BJ (cell line): ENCODE results near the gene SHCBP1L. TPM values are rescaled to one million over a fixed set of nuclear protein-coding genes. Genes with fewer than 3 reads are reported as not detected.
"Not testable (repeated sequence)": the region's sequence is repeated elsewhere in the genome, so short reads cannot be mapped to it uniquely, and the experiment has no call there.

Experiments
- CTCF ChIA-PET: fragments of 350-600 bp; formaldehyde crosslinking; extraction: SDS; loops from one replicate; lab custom pipeline; 2021; ENCODE audit warnings: antibody characterized with exemption, inconsistent platforms; lab: Yijun Ruan, JAX
- POLR2A ChIA-PET: fragments of 300-600 bp; sonication (Branson Sonifier 250); formaldehyde crosslinking; extraction: SDS; loops from one replicate; lab custom pipeline; 2021; ENCODE audit warnings: antibody characterized with exemption; lab: Charles Lee
- DNase-seq: peaks from one replicate; pipeline ENCODE4 v3.0.0-alpha.2; 2011; ENCODE audit warnings: low read depth
- H3K27me3 ChIP-seq: 2 replicates; pipeline ENCODE4 v1.6.0; 2011; ENCODE audit warnings: low read length; ENCODE audit not compliant: control insufficient read depth, insufficient read depth
- H3K36me3 ChIP-seq: 2 replicates; pipeline ENCODE4 v1.5.1; 2011; ENCODE audit warnings: low read length; ENCODE audit not compliant: control insufficient read depth, insufficient read depth
- H3K4me3 ChIP-seq: 2 replicates; pipeline ENCODE4 v1.5.1; 2011; ENCODE audit warnings: low read depth, mild to moderate bottlenecking, control low read depth, low read length
- CTCF ChIP-seq: IDR thresholded peaks from 2 replicates; pipeline ENCODE4 v1.5.1; 2011; ENCODE audit warnings: low read depth, mild to moderate bottlenecking, control low read depth, inconsistent platforms, low read length, moderate library complexity; ENCODE audit not compliant: insufficient read depth
- polyA plus RNA-seq: library from polyadenylated mRNA; depleted of rRNA; stranded (reverse); fragments of >200 nt; gene quantifications from 2 replicates; pipeline ENCODE4 v1.2.3, GENCODE V29; 2011

The SHCBP1L gene
- polyA plus RNA-seq, 1 experiment: not detected

GRCh38 chr1:182955596-182956588 lies 2.9 kb upstream of the SHCBP1L start:
- no peak for TF ChIP-seq CTCF
- POLR2A ChIA-PET: interaction anchor here (0.5 kb wide), 1 partner anchor 317 kb away, joined by 3 read pairs; no protein-coding TSS in a partner anchor
- no peaks in the 10 kb centered on the region for H3K36me3 ChIP-seq
- CTCF ChIA-PET: interaction anchor here (0.8 to 2.3 kb wide), 8 partner anchors 10 to 362 kb away, joined by 3 to 8 read pairs (median 3); no protein-coding TSS in a partner anchor
- H3K27me3 ChIP-seq: no peaks in the 10 kb centered on the region
- peak; percentile 84 for DNase-seq
- H3K4me3 ChIP-seq: no peak overlapping the region

- TF ChIP-seq CTCF: no peak
- ChIA-PET CTCF (no interaction called here), POLR2A (no interaction called here)
- no peaks in the 10 kb centered on the region for H3K27me3 ChIP-seq
- H3K4me3 ChIP-seq: no peak overlapping the region
- DNase-seq: no peak
- H3K36me3 ChIP-seq: no peaks in the 10 kb centered on the region
Measured at GRCh38 chr1:182953826-182954225, 860 bp upstream of the SHCBP1L start.

GRCh38 chr1:182943336-182943735 lies 9.6 kb downstream of the SHCBP1L start:
- H3K27me3 ChIP-seq, H3K36me3 ChIP-seq, DNase-seq, CTCF ChIA-PET, H3K4me3 ChIP-seq, POLR2A ChIA-PET: not testable (repeated sequence)

- CTCF ChIA-PET: interaction anchor here (0.9 kb wide), 1 partner anchor 14 kb away, joined by 3 read pairs; no protein-coding TSS in a partner anchor
- H3K27me3 ChIP-seq, H3K36me3 ChIP-seq, DNase-seq, H3K4me3 ChIP-seq, POLR2A ChIA-PET: not testable (repeated sequence)
Measured at GRCh38 chr1:182942145-182942544, 10.8 kb downstream of the SHCBP1L start.

- no peak for TF ChIP-seq CTCF
- no peak for DNase-seq
- Histone ChIP-seq H3K4me3 (no peak overlapping the region), H3K36me3 (no peaks in the 10 kb centered on the region), H3K27me3 (no peaks in the 10 kb centered on the region; the same call in 1 of the 2 replicates)
- ChIA-PET POLR2A (no interaction called here), CTCF (no interaction called here)
Measured at GRCh38 chr1:182939413-182939812, 13.6 kb downstream of the SHCBP1L start.

GRCh38 chr1:182935716-182936115 lies 17.2 kb downstream of the SHCBP1L start:
- CTCF ChIA-PET: no interaction called here
- POLR2A ChIA-PET: no interaction called here
- no peak for DNase-seq
- H3K4me3 ChIP-seq: no peak overlapping the region
- H3K36me3 ChIP-seq: no peaks in the 10 kb centered on the region
- H3K27me3 ChIP-seq: no peaks in the 10 kb centered on the region; the same call in 1 of the 2 replicates
- no peak for TF ChIP-seq CTCF
